GM19397 (cell line): ENCODE measurements around the gene EDA.

ENCODE experiments used
- ATAC-seq: cut with Tn5 transposase; IDR thresholded peaks from one replicate; pipeline ENCODE4 v1.9.1; 2021; ENCODE audit warnings: mild to moderate bottlenecking, moderate library complexity; ENCODE audit not compliant: unreplicated experiment

EDA gene

GRCh38 chrX:70022616-70023015 lies 406.7 kb downstream of the EDA start:
- ATAC-seq = no peak

- ATAC-seq = no peak
Measured at GRCh38 chrX:70025464-70025863, 409.6 kb downstream of the EDA start.

DNA sequence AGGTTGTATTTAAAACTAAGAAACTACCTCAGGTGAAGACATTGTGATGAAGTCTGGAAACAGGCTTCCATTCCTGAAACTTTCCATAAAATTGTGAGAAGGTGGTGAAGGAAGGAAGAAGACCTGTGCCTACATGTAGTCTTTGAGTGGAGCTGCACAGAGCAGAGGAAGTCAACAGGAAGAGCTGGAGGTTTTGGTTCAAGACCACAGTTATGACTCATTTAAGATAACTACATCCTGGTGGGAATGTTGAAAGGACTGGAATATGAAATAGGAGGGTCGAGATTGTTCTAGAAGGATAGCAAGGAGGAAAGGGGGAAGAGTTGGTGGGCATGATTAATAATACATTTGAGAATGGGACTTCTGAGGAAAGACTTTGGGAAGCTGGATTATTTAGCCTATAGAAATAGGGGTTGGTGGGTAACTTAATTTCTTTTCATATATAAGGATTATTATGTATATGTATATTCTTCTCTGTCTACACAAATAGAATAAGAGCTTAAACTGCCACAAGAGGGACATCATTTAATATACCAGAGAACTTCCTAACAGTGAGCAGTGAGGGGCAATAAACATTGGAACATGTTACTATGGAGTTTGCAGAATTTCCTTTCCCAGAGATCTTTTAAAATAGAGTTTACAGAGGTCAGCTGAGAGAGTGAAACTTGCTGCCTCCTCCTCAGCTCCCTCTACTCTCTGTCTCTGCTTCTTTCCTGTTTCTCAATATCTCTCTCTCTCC lies 410.4 kb downstream of the EDA start:
- ATAC-seq = no peak

GRCh38 chrX:70026851-70027200 lies 410.9 kb downstream of the EDA start:
- ATAC-seq = no peak

- ATAC-seq = no peak
Measured at GRCh38 chrX:70029863-70030262, 413.9 kb downstream of the EDA start.

DNA sequence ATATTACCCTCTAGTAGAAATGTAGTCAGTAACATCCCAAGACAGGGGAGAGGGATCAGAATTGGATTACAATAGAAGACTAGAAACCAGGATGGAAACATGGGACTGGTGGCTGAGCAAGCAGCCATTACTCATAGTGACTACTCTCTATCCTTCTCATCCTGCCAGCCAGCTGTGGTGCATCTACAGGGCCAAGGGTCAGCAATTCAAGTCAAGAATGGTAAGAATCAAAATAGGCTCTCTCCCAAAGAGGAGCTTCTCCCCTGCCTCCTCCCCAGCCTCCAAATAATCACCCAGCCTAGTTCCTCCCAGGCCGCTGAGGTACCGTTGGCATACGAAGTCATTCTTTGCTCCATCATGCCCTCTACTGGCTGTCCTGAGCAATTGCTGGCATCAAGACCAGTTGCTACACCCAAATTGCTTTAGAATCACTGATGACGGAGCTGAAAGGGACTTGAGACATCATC lies 414.4 kb downstream of the EDA start:
- no peak for ATAC-seq

- no peak for ATAC-seq
Measured at GRCh38 chrX:70032792-70033191, 416.9 kb downstream of the EDA start.

GRCh38 chrX:70033348-70034051 lies 417.6 kb downstream of the EDA start:
- ATAC-seq = no peak

GRCh38 chrX:70034646-70035045 lies 418.7 kb downstream of the EDA start:
- no peak for ATAC-seq

DNA sequence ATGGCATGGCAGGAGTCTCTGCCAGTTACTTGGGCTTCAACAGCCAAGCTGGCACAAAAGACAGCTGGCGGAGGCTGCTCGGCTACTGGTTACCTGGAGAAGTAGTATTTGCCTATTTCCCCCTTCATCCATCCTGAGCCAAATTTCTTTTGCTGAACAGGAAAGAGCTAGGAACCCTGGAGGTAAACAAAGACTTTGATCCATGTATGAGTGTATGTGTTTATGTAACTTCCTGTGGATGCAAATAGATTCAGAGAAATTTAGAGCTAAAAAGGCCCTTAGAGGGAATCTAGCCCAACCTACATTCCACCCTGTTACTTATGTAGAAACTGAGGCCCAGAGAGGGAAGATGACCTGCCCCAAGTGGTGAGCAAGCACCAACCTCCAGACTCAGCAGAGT lies 422.6 kb downstream of the EDA start:
- ATAC-seq = no peak

DNA sequence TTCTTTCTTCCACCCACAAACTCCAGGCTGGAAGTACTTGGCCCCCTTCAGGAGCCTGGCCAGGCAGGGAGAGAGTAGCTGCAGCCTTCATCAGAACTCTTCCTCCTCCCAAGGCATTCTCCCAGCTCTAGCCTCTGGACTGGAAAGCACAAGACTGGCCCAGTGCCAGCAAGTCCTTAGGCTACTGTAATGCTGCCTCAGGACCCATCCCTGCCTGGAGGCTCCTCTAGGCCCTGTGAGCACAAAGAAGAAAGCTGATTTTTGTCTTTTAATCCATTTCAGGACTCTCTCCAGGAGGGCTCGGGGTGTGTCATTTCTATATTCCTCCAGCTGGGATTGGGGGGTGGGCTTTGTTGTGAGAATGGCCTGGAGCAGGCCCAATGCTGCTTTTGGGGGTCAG lies 423.0 kb downstream of the EDA start:
- ATAC-seq = no peak

GRCh38 chrX:70039758-70040157 lies 423.8 kb downstream of the EDA start:
- no peak for ATAC-seq

DNA sequence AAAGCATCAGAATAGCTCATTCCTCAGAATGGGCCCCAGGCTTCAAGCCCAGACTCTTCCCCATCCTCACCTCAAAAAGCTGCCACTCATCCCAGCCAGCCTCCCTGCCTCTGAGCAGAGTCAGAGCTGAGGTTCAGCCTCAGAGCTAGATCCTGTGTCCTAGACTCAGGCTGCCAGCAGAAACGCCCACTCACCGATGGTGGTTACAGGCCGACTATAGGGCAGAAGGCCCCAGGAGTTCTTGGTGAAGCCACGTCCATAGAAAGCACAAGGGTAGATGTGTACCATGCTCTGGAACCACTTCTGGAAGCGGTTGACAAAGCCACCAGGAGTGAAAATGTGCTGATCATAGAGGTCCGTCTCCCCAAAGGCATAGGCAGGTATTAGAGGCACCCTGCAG lies 426.1 kb downstream of the EDA start:
- no peak for ATAC-seq

DNA sequence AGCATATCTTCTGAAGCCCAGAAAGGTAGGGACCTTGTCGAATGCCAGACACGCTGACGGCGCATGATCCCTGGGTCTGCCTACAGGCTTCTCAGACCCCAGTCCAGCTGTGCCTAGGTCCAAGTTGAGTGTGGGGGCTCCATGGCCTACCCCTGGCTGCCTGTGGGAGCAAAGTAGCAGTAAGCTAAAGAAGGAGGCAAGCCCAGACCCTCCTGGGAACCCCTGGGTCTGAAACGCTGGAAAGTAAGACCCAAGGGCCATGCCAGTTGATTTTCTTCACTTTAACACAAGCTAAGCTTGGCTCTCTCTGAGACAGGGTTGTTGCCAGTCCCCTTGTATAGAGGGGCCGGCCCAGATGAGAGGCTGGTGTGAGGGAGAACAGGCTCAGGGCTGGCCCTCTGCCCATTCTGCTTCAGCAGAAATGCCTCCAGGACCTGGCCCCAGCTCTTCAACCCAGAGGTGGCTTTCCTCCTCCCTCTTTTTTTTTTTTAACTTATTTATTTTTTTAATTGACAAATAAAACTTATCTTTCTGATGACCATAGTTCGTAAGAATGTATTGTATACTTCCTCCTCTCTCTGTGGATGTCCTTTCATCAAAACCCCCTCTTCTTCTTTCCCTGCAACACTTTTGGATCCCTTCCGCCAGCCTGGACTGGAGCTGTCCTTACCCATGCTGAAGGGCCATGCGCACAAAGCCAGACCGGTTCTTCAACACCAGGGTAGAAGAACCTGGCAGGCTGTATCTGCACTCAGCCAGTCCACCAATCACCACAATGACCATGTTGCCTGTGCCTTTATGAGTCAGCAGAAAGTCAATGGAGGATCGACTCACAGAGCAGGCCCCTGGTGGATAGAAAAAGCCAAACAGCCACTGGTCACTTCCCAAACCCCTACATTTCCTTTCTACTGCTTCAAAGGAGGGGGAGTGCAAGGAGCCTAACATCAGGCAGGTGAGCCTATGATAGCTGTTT lies 426.8 kb downstream of the EDA start:
- ATAC-seq = no peak

- no peak for ATAC-seq
Measured at GRCh38 chrX:70043685-70044084, 427.8 kb downstream of the EDA start.

GRCh38 chrX:70044541-70045245 lies 428.8 kb downstream of the EDA start:
- no peak for ATAC-seq

GRCh38 chrX:70046978-70047377 lies 431.1 kb downstream of the EDA start:
- ATAC-seq = no peak

DNA sequence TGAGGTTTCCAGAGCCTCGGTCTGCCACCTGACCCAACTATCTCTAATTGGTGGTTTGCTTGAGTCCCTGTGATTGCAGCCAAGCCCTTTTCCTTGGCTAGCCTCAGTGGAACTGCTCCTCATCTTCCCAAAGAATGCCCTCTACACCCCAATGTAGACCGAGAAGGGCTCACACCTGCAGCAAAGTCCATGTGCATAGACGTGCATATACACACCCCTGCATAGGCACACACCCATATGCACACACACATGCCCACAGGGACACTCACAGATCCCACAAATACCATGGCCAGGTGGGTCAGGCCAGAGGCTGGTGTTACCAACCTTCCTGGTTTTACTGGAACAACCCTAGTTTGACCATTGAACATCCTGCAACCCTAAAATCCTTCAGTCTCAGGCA lies 433.5 kb downstream of the EDA start:
- no peak for ATAC-seq

GRCh38 chrX:70049925-70050324 lies 434.0 kb downstream of the EDA start, which contains the start of gene AWAT2:
Gene AWAT2 (minus strand): TSS chrX:70049938. CDS start chrX:70049932, 6 bp downstream.
- no peak for ATAC-seq

DNA sequence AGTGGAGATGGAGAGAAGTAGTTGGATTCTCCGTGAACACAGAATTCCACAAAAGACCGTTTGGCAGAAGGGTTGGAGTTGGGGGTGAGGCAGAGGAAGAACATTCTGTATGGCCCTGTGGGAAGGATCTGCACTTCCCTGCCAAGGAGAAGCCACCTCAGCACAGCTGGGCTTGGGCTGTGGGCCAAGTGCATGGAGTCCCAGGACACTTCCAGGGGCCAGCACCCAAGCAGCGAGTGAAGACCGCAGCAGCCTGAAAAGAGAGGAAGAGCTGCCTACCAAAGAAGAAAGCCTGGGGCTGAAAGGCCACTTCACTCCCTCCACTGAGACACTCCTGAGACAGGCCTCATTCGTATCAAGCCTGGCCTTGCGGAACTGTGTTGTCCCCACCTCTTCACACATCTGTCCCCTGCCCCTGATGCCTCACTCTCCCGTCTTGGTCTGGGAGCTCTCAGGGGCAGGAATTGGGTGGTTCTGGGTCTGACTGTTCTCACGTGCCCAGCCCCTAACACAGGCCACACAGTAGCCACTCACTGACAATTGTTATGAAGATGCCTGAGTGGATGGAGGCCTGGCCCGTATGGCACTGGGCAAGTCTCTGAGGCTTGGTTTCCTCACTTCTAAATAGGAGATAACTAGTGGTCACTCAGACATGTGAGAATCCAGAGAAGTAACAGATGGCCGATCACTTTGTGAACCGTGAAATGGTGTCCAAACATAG lies 437.1 kb downstream of the EDA start:
- no peak for ATAC-seq
